Keratinocyte (primary cell): ENCODE results near the gene CPEB2. TPM values are rescaled to one million over a fixed set of nuclear protein-coding genes. Genes with fewer than 3 reads are reported as not detected.

Source experiments
- DNase-seq: peaks from one replicate; pipeline ENCODE4 v3.0.0-alpha.2; 2011; ENCODE audit warnings: low read depth, missing footprints, low spot score
- FAIRE-seq: peaks from 2 replicates; lab custom pipeline; 2011; peaks lifted over from hg19 to GRCh38; lab: Jason Lieb, UNC
- H2AFZ ChIP-seq: 2 replicates; pipeline ENCODE4 v1.6.0; 2012; ENCODE audit warnings: low read length, control low read depth, inconsistent platforms; ENCODE audit not compliant: control insufficient read depth
- H3K27ac ChIP-seq: 2 replicates; pipeline ENCODE4 v1.5.1; 2011; ENCODE audit warnings: low read length; ENCODE audit not compliant: control insufficient read depth, insufficient read depth
- H3K27me3 ChIP-seq: 3 replicates; pipeline ENCODE4 v1.6.0; 2011; ENCODE audit warnings: low read length; ENCODE audit not compliant: control insufficient read depth, insufficient read depth; ENCODE audit errors: extremely low read depth
- H3K36me3 ChIP-seq, 2 experiments: 2 replicates in 1 of 2; 3 replicates in 1 of 2; pipeline ENCODE4 v1.5.1; 2011; ENCODE audit warnings: low read length in 2 of 2, mild to moderate bottlenecking in 1 of 2; ENCODE audit not compliant: control insufficient read depth in 2 of 2, insufficient read depth in 2 of 2; ENCODE audit errors: extremely low read depth in 1 of 2
- H3K4me1 ChIP-seq: 3 replicates; pipeline ENCODE4 v1.5.1; 2011; ENCODE audit warnings: low read length; ENCODE audit not compliant: control insufficient read depth, insufficient read depth; ENCODE audit errors: extremely low read depth
- H3K4me2 ChIP-seq: 3 replicates; pipeline ENCODE4 v1.6.0; 2011; ENCODE audit warnings: low read depth, low read length; ENCODE audit not compliant: control insufficient read depth, insufficient read depth; ENCODE audit errors: extremely low read depth
- H3K4me3 ChIP-seq, 3 experiments: fragments of 200-600 bp in 1 of 3; sonication (generic) in 1 of 3; 2 replicates in 2 of 3; 3 replicates in 1 of 3; pipeline ENCODE4 v1.5.1; 2011 to 2016; ENCODE audit warnings: low read length in 3 of 3, mild to moderate bottlenecking in 3 of 3, control low read depth in 2 of 3, inconsistent platforms in 1 of 3, low read depth in 1 of 3, mixed read lengths in 1 of 3, mixed run types in 1 of 3, moderate library complexity in 1 of 3; ENCODE audit not compliant: control insufficient read depth in 2 of 3, insufficient read depth in 2 of 3; ENCODE audit errors: extremely low read depth in 1 of 3
- H3K79me2 ChIP-seq: 2 replicates; pipeline ENCODE4 v1.6.0; 2012; ENCODE audit warnings: low read length; ENCODE audit not compliant: control insufficient read depth, insufficient read depth
- H3K9ac ChIP-seq: 3 replicates; pipeline ENCODE4 v1.6.0; 2011; ENCODE audit warnings: low read length; ENCODE audit not compliant: control insufficient read depth, insufficient read depth; ENCODE audit errors: extremely low read depth
- H3K9me1 ChIP-seq: 3 replicates; pipeline ENCODE4 v1.6.0; 2011; ENCODE audit warnings: low read length; ENCODE audit not compliant: control insufficient read depth, insufficient read depth; ENCODE audit errors: extremely low read depth
- H3K9me3 ChIP-seq: 2 replicates; pipeline ENCODE4 v1.5.1; 2012; ENCODE audit warnings: low read depth, low read length; ENCODE audit not compliant: control insufficient read depth
- H4K20me1 ChIP-seq: 3 replicates; pipeline ENCODE4 v1.6.0; 2011; ENCODE audit warnings: low read length; ENCODE audit not compliant: control insufficient read depth, insufficient read depth; ENCODE audit errors: extremely low read depth
- EZH2 ChIP-seq: IDR thresholded peaks from one replicate; pipeline ENCODE4 v1.6.1; 2012; ENCODE audit warnings: inconsistent platforms, mild to moderate bottlenecking, low read length, moderate library complexity
- dilution Hi-C: fragments of 300-500 bp; cut with MboI; formaldehyde crosslinking; loops from one replicate; pipeline ENCODE4 v1.7.0; 2020; ENCODE audit warnings: low sequenced_read_pairs; ENCODE audit not compliant: extremely low pct_ligation_motif_present
- polyA plus RNA-seq, 5 experiments: library from polyadenylated mRNA; depleted of rRNA in 3 of 5; stranded (reverse) in 3 of 5; stranded (forward) in 1 of 5; unstranded in 1 of 5; fragments of >200 nt; gene quantifications; 1 replicate in 1 of 5; 2 replicates in 3 of 5; 3 replicates in 1 of 5; pipeline versions ENCODE4 v1.2.1 to v1.2.3, GENCODE V29; 2011 to 2012; ENCODE audit warnings: missing spikeins in 2 of 5, low read depth in 1 of 5, low replicate concordance in 1 of 5
- TF ChIP-seq, protein P1 (sequence below), 3 experiments: IDR thresholded peaks in 1 of 3; conservative IDR thresholded peaks in 1 of 3; optimal IDR thresholded peaks in 1 of 3; 2 replicates in 2 of 3; 3 replicates in 1 of 3; pipeline versions ENCODE3 to v1.5.1; 2011; ENCODE audit warnings: low read length in 3 of 3, mild to moderate bottlenecking in 3 of 3, moderate library complexity in 2 of 3, control low read depth in 1 of 3, inconsistent platforms in 1 of 3; ENCODE audit not compliant: insufficient read depth in 2 of 3; ENCODE audit errors: extremely low read depth in 1 of 3

The CPEB2 gene
- polyA plus RNA-seq, 1 donor (not counting 4 experiments of a cell fraction or from before 2014, with no cell fraction given) = 15.1 TPM

- H4K20me1 ChIP-seq = no peaks in the 10 kb centered on the region
- peaks cover 2 to 6% of the 10 kb centered on the region in 2 experiments for H3K36me3 ChIP-seq
- no peak overlapping the region for H3K27ac ChIP-seq
Measured at GRCh38 chr4:15015170-15015569, 12.9 kb downstream of the CPEB2 start.

DNA sequence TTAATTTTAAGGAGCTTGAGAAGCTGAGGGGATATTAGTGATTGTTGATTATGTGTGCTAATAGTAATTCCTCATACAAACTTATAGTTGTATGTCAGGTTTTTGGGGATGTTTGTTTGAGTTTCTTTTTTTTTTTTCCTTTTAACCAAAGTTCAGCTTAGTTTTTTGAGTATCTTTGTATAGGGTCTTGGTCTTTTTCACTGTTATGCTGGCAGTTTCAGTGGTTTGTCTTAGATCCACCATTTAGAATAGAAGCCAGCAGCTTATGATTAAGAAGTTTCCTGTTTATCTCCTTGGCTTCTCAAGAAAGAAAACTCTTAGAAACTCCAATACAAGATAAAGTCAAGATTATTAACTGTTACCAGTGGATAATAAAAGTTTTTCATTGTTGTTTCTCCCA lies 16.1 kb downstream of the CPEB2 start:
- Histone ChIP-seq H3K27me3 (no peaks in the 10 kb centered on the region), H2AFZ (no peak overlapping the region), H3K36me3 (peaks cover 5 to 6% of the 10 kb centered on the region in 2 experiments), H3K4me1 (no peaks in the 10 kb centered on the region), H3K79me2 (peaks cover 21% of the 10 kb centered on the region), H3K9ac (no peak overlapping the region), H3K4me3 (no peak overlapping the region), H3K9me3 (no peaks in the 10 kb centered on the region), H3K4me2 (no peak overlapping the region), H4K20me1 (no peaks in the 10 kb centered on the region), H3K27ac (no peak overlapping the region), H3K9me1 (no peaks in the 10 kb centered on the region)
- dilution Hi-C loops = no loop called here
- FAIRE-seq = no peak
- TF ChIP-seq, protein P1, sequence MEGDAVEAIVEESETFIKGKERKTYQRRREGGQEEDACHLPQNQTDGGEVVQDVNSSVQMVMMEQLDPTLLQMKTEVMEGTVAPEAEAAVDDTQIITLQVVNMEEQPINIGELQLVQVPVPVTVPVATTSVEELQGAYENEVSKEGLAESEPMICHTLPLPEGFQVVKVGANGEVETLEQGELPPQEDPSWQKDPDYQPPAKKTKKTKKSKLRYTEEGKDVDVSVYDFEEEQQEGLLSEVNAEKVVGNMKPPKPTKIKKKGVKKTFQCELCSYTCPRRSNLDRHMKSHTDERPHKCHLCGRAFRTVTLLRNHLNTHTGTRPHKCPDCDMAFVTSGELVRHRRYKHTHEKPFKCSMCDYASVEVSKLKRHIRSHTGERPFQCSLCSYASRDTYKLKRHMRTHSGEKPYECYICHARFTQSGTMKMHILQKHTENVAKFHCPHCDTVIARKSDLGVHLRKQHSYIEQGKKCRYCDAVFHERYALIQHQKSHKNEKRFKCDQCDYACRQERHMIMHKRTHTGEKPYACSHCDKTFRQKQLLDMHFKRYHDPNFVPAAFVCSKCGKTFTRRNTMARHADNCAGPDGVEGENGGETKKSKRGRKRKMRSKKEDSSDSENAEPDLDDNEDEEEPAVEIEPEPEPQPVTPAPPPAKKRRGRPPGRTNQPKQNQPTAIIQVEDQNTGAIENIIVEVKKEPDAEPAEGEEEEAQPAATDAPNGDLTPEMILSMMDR (optimal IDR thresholded peaks at IDR 0.05 in 1 of 3, IDR thresholded peaks at IDR 0.05 in 1 of 3, conservative IDR thresholded peaks at IDR 0.05 in 1 of 3; ENCODE audit: extremely low read depth in 1 of 3, insufficient read depth in 2 of 3, low read length in 3 of 3) = no peak
- no peak for TF ChIP-seq EZH2
- DNase-seq = no peak

More at GRCh38 chr4:15015170-15015569, 12.9 kb downstream of the CPEB2 start:
- dilution Hi-C loops = no loop called here
- Histone ChIP-seq H3K79me2 (peaks cover 25% of the 10 kb centered on the region), H3K27me3 (no peaks in the 10 kb centered on the region), H3K4me2 (no peak overlapping the region), H3K9me3 (no peaks in the 10 kb centered on the region), H3K4me1 (peaks cover 8% of the 10 kb centered on the region), H3K9ac (no peak overlapping the region), H3K9me1 (no peaks in the 10 kb centered on the region), H3K4me3 (no peak overlapping the region), H2AFZ (no peak overlapping the region)
- TF ChIP-seq EZH2 = no peak
- TF ChIP-seq, protein P1 (optimal IDR thresholded peaks at IDR 0.05 in 1 of 3, IDR thresholded peaks at IDR 0.05 in 1 of 3, conservative IDR thresholded peaks at IDR 0.05 in 1 of 3; ENCODE audit: extremely low read depth in 1 of 3, insufficient read depth in 2 of 3, low read length in 3 of 3) = no peak
- DNase-seq = no peak
- no peak for FAIRE-seq
